ENCODE data around the gene RGPD3. TPM values are rescaled to one million over a fixed set of nuclear protein-coding genes. Genes with fewer than 3 reads are reported as not detected.

Gene RGPD3
- total and polyA plus RNA-seq, 10 of the 15 experiments (the other 5 are each of a cell fraction or from before 2014, with no cell fraction given): 0.03 to 0.44 (median 0.09) TPM

GRCh38 chr2:106363791-106364190, 104.4 kb downstream of the RGPD3 start:
- ATAC-seq (no peak), DNase-seq (ENCODE audit: low read depth, low spot score) (no peak), FAIRE-seq (no peak)
- intact Hi-C loops (cut with micrococcal nuclease; ENCODE audit: unreplicated experiment) (no loop called here), in situ Hi-C loops (cut with MboI) (no loop called here)
- Histone ChIP-seq H3K27ac (ENCODE audit: control insufficient read depth, insufficient read depth) (no peak overlapping the region), H3K9me3 (replicated peaks; ENCODE audit: control insufficient read depth, insufficient read depth, low read length) (no peaks in the 10 kb centered on the region), H3K27me3 (replicated peaks in 1 of 2; ENCODE audit: control insufficient read depth in 2 of 2, insufficient read depth in 2 of 2, low read length in 1 of 2) (no peaks in the 10 kb centered on the region), H3K4me2 (ENCODE audit: control insufficient read depth, insufficient read depth) (no peak overlapping the region), H2AFZ (ENCODE audit: control insufficient read depth, low read depth, low read length) (no peak overlapping the region), H3K79me2 (ENCODE audit: control insufficient read depth, insufficient read depth, low read length) (no peaks in the 10 kb centered on the region), H3K4me3 (no peak overlapping the region), H3K36me3 (ENCODE audit: control insufficient read depth in 2 of 2, insufficient read depth in 2 of 2, low read length in 1 of 2) (no peaks in the 10 kb centered on the region), H4K20me1 (ENCODE audit: control insufficient read depth, insufficient read depth) (no peaks in the 10 kb centered on the region), H3K9ac (ENCODE audit: control insufficient read depth, insufficient read depth, low read length) (no peak overlapping the region), H3K4me1 (ENCODE audit: control insufficient read depth, insufficient read depth, low read length) (no peaks in the 10 kb centered on the region)
- WGBS (ENCODE audit: insufficient coverage, insufficient replicate concordance, low lambda C conversion rate, missing lambda C conversion rate): 5% methylated on average over 2 of the region's 2 CpGs
- no TSS peak for BruUV-seq (replicated peaks)
- ChIA-PET POLR2A (no interaction called here), SMC1A (ENCODE audit: uncharacterized antibody, unreplicated experiment) (no interaction called here), CTCF (no interaction called here), RAD21 (ENCODE audit: unreplicated experiment) (no interaction called here)
- TF ChIP-seq CBX3 (IDR thresholded peaks at IDR 0.05; ENCODE audit: borderline replicate concordance, low read depth) (no peak), EGR1 (IDR thresholded peaks at IDR 0.05; ENCODE audit: borderline replicate concordance in 1 of 2, low read depth in 2 of 2, low read length in 2 of 2) (no peak)

DNA sequence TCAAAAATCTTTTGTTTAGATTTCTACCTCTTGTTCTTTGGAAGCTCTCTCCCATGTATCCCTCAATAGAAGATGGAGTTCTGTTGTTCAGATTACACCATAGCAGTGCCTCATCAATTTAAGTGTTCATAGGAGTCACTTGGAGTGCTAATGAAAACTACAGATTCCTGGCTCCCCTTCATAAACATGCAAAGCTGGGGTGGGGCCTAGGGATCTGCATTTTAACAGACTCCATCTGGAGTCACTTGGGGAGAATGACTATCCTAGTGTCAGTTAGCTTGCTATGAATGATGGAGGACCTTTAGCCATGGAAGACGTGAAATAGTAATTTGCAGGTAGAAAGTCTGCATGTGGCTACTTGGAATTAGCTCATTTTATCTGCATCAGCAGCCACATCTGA, 105.4 kb downstream of the RGPD3 start:
- H3K4me2 ChIP-seq (ENCODE audit: control insufficient read depth, insufficient read depth): no peak overlapping the region
- peaks cover 5% of the 10 kb centered on the region; the same call in 1 of the 2 replicates for H3K4me1 ChIP-seq (ENCODE audit: control insufficient read depth, insufficient read depth, low read length)
- H2AFZ ChIP-seq (ENCODE audit: control insufficient read depth, low read depth, low read length): no peak overlapping the region
- in situ Hi-C loops (cut with MboI): no loop called here
- ATAC-seq (no peak), DNase-seq (ENCODE audit: low read depth, low spot score) (no peak), FAIRE-seq (no peak)
- no peaks in the 10 kb centered on the region for H4K20me1 ChIP-seq (ENCODE audit: control insufficient read depth, insufficient read depth)
- no peak overlapping the region for H3K4me3 ChIP-seq
- ChIA-PET RAD21 (ENCODE audit: unreplicated experiment) (no interaction called here), CTCF (interaction anchor here (1.0 kb wide), 1 partner anchor 219 kb away, joined by 4 read pairs; no protein-coding TSS in a partner anchor), SMC1A (ENCODE audit: uncharacterized antibody, unreplicated experiment) (interaction anchor here (1.1 kb wide), 1 partner anchor 11 kb away, joined by 3 read pairs; no protein-coding TSS in a partner anchor), POLR2A (no interaction called here)
- H3K27me3 ChIP-seq (replicated peaks in 1 of 2; ENCODE audit: control insufficient read depth in 2 of 2, insufficient read depth in 2 of 2, low read length in 1 of 2): no peaks in the 10 kb centered on the region
- intact Hi-C loops (cut with micrococcal nuclease; ENCODE audit: unreplicated experiment): no loop called here
- BruUV-seq (replicated peaks): no TSS peak
- no peaks in the 10 kb centered on the region for H3K9me3 ChIP-seq (replicated peaks; ENCODE audit: control insufficient read depth, insufficient read depth, low read length)
- WGBS (ENCODE audit: insufficient coverage, insufficient replicate concordance, low lambda C conversion rate, missing lambda C conversion rate): 0% methylated on average over 1 of the region's 1 CpG
- H3K27ac ChIP-seq (ENCODE audit: control insufficient read depth, insufficient read depth): no peak overlapping the region
- no peaks in the 10 kb centered on the region for H3K36me3 ChIP-seq (ENCODE audit: control insufficient read depth in 2 of 2, insufficient read depth in 2 of 2, low read length in 1 of 2)
- no peak for TF ChIP-seq PKNOX1 (IDR thresholded peaks at IDR 0.05)
- no peak overlapping the region for H3K9ac ChIP-seq (ENCODE audit: control insufficient read depth, insufficient read depth, low read length)
- H3K79me2 ChIP-seq (ENCODE audit: control insufficient read depth, insufficient read depth, low read length): no peaks in the 10 kb centered on the region
